ENCODE results near the gene TRPM3. TPM values are rescaled to one million over a fixed set of nuclear protein-coding genes. Genes with fewer than 3 reads are reported as not detected.

The TRPM3 gene
- total RNA-seq, 1 donor from 2014 or later = not detected

- peak; percentile 73 for ATAC-seq
Observed at GRCh38 chr9:70602321-70603019, 519.0 kb downstream of the TRPM3 start.

DNA sequence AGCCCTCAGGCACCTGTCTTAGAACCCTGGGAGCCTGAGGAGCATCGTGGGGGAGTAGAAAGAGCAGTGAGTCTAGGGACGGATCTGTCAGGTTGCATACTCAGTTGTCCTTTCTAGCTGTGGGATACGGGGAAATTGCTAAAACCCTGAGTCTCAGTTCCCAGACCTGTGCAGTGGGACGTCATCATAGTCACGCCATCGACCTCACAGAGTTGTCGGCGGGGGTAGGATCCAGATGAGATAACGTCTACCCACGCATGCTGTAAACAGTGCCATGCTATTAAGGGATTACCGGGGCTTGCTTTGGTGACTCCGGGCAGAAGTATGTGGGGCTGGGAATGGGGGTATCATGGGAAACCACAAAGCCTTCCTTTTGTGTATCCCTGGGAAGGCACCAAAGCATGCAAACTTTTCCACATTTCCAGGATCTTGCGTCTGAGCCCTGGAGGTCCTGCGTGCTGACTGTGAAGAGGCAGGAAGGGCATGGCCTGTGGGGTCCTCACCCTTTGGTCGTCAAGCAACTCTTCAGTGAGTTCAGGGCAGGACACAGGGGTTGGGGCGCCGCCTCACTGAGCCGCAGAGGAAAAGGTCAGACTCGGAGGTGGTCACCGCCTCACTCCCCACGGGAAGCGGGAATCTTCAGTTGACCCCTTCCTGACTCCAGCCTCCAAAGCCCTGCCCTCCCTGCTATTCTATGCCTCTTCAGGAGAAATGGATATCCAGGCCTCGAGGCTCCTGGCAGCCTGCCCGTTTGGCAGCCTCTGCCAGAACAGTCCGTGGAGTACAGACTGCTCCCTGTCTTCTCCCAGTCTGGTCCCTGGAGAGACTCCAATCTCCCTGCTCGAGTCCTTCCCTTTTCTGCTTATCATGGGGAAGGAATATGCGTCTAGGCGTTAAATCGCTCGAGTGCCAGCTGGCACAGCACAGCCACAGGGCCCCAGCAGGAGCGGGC, 520.1 kb downstream of the TRPM3 start:
- ATAC-seq = peak; percentile 63

DNA sequence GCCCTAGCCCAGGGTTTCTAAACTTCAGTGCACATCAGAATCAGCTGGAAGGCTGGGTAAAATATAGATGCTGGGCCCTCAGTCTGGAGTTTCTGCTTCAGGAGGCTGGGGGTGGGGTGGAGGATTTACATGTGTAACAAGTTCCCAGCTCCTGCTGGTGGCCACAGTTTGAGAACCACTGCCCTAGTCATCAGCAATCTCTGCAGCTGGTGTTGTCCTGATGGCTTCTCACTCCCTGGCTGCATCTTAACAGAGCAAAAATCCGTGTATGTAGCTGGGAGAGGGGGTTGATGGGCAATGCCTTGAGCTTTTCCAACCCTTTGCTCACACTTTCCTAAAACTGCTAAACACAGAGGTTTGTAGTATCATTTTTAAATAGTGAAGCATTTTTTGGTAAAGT, 520.9 kb downstream of the TRPM3 start:
- ATAC-seq = no peak

GRCh38 chr9:70597886-70598285, 523.5 kb downstream of the TRPM3 start:
- ATAC-seq = no peak

- no peak for ATAC-seq
Observed at GRCh38 chr9:70595211-70595610, 526.2 kb downstream of the TRPM3 start.

DNA sequence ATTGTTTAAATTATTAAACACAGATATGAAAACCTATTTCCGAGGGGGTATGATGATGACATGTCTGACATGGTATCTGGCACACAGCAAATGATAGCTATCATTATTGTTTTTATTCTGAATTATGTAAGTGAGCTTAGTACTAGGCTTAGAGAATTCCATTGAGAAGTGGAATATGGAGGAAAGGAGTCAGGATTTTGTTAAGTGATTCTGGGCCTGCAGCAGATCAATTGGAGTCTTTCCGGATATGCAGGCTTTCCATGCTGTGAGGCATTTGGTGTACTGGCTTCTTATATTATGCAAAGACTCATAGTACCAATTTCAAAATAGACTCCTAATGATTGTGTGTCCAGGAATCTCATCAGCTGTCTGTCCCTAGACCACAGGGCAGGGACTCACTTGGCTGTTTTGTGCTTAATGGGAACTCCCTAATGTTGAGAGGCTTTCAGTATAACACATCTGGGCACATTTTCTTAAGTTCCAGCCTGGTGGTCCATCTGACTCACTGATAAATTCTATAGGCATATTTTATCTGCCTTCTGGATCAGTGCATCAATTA, 527.0 kb downstream of the TRPM3 start:
- ATAC-seq = no peak

DNA sequence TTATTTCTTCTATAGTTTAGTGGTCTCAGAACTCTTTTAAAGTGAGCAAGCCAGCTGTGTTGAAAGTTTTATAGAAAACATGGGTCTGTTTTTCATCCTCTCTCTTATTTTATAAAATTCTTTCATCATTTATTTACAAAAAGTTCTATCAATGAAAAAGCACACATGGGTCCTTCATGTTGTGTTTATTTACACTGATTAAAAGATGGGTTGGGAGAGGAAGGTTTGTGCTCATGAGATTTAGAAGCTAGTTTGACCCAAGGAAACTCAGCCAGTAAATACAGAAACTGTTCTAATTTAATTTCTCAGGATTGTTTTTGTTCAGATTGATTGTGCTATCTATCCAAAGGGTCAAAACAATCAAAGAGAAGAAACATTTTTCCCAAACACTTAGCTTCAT, 528.2 kb downstream of the TRPM3 start:
- no peak for ATAC-seq

- ATAC-seq = no peak
Observed at GRCh38 chr9:70590315-70590677, 531.1 kb downstream of the TRPM3 start.

DNA sequence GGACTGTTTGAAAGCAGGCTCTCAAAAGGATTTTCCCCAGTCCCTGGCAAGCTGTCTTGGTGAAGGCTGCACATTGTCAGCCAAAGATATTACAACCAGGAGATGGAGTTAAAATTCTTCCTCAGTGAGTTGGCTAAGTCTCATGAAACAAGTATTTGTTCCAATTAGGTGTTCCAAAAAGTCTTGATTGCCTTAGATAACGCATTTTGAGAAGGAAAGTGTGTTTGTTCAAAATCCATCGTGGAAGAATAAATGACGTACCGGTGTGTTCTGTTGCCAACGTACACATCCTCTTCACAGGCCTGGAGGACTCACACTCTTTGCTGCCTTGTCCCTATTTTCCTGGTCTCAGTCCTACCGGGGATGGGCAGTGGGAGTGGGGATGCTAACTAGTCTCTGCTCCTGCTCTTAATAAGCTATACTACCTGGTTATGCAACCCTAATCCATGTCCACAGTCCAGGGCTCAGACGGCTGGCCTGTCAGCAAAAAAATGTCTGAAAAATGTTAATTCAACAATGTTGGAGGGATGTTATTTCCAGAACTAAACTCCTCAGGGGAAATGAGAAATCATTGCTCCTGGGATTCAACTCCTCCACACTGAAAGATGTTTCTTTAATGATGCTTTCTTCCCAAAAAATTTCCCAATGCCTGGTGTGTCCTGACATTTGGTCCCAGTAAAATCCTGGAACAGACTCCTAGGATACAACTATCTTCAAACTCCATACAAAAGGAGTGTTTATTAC, 531.7 kb downstream of the TRPM3 start:
- no peak for ATAC-seq

- no peak for ATAC-seq
Observed at GRCh38 chr9:70588999-70589398, 532.4 kb downstream of the TRPM3 start.

DNA sequence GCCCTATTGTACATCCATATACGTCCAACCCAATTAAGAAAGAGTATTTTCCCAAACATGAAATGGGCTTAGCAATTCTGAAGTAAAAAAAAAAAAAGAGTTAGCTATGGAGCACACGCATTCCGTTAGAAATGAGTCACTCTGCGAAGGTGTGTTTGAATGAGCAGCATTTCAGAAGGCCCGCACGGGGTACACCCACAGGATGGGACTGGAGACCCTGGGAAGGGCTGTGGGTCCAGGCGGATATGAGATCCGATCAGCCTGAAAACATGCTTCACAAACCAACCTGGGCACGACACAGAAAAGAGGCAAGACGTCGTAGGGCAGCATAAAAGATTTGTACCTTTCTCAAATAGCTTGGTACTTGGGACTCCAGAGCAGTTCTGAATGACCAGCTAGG, 533.0 kb downstream of the TRPM3 start:
- no peak for ATAC-seq

DNA sequence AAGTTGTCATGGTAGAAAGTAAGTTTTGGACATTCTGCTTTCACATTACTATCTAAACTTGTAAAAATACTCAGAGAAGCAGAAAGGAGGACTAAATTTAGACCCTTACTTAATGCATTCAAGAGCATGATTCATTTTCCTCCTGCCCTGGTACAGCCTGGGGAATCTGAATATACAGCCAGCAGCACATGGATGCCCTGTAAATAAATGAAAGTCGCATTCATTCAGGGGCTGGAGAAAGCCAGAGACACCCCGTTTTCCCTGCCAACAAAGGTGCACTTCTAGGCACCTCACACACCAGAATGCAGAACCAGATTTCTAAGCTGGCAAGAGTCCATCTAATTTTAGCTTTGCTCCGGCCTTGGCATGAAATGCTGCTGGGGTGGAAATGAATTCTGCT, 534.2 kb downstream of the TRPM3 start:
- no peak for ATAC-seq

- ATAC-seq = no peak
Observed at GRCh38 chr9:70586476-70586875, 534.9 kb downstream of the TRPM3 start.

- ATAC-seq = no peak
Observed at GRCh38 chr9:70581955-70582350, 539.5 kb downstream of the TRPM3 start.

- ATAC-seq = no peak
Observed at GRCh38 chr9:70581214-70581954, 540.0 kb downstream of the TRPM3 start.

DNA sequence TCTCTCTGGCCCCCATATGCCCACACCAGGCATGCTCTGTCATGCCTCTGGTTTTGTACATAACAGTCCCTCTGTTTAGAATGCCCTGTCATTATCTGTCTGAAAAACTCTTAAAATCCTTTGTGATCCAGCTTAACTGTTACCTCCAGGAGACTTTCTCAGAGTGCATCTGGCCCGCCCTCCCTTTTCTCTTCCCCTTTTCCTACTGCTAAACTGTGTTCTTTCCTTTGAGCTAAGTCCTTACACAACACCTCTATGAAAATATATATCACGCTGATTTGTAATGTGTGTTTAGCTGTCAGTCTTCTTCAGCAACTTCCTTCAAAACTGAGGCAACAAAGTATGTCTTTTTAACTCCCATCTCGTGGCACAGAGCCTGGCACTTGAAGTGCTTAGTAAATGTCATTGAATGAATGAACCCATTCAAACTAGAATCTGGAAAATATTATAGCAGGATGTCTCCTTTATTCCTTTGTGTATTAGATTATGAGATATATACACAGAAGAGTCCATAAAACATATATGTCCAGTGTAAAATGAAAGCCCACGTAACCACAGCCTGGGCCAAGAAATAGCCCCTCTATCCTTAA, 540.7 kb downstream of the TRPM3 start:
- no peak for ATAC-seq

- no peak for ATAC-seq
Observed at GRCh38 chr9:70579686-70580085, 541.7 kb downstream of the TRPM3 start.

GRCh38 chr9:70578720-70579119, 542.7 kb downstream of the TRPM3 start:
- no peak for ATAC-seq

DNA sequence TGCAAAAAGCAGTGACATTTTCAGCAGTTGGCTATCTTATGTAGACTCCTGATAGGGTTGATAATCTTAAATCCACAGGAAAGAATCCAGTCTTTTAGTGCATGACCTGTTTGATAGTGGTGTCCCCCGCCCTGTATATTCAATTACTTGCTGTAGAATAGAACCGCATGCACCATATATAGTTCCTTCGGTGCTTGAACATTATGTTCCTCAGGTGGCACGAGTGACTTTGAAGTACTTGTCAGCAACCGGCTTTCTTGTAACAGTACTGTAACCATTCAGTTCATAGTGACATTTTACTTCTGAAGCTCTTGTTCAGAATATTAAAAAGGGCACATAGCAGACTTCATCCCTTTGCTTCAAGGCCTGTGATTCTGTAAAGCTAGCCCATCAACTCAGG, 543.8 kb downstream of the TRPM3 start:
- no peak for ATAC-seq

DNA sequence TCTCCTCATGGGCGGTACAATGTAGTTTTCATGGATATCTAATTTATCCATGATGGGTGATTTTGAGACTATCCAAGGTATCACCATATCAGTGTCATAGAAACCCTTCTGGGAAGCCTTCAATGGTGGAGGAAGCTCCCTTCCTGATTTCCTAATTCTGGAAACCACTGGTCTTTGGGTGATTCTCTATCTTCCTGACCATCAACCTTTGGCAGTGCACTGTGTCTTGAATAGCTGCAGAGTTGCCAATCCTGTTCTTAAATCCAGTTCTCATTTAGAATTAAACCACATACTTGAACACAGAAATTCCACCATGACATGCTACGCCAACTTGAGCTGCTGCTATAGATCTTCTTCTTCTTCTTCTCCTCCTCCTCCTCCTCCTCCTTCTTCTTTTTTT, 545.3 kb downstream of the TRPM3 start:
- no peak for ATAC-seq

- no peak for ATAC-seq
Observed at GRCh38 chr9:70574151-70574837, 547.1 kb downstream of the TRPM3 start.

Measured in esophagus mucosa (tissue), 1 donor.